Mucosa of descending colon (tissue), 3 donors: ENCODE data around the gene GABBR2. TPM values are rescaled to one million over a fixed set of nuclear protein-coding genes. Genes with fewer than 3 reads are reported as not detected.

Experiments used
- ATAC-seq: fragments of 200-7000 bp; cut with Tn5 transposase; one replicate; pipeline ENCODE4 v1.9.1; 2020; ENCODE audit warnings: mild to moderate bottlenecking, moderate library complexity
- DNase-seq, 3 donors: peaks; one replicate each; pipeline ENCODE4 v3.0.0-alpha.2; 2020
- H3K36me3 ChIP-seq: fragments of 200-600 bp; one replicate; pipeline ENCODE4 v1.8.0; 2021; ENCODE audit warnings: low read depth, mild to moderate bottlenecking
- H3K4me1 ChIP-seq: fragments of 200-600 bp; one replicate; pipeline ENCODE4 v1.8.0; 2021; ENCODE audit warnings: low read depth, mild to moderate bottlenecking
- H3K4me3 ChIP-seq: fragments of 200-600 bp; one replicate; pipeline ENCODE4 v1.8.0; 2021; ENCODE audit warnings: mild to moderate bottlenecking
- H3K9me3 ChIP-seq: fragments of 200-600 bp; one replicate; pipeline ENCODE4 v1.8.0; 2021; ENCODE audit warnings: mild to moderate bottlenecking
- CTCF ChIP-seq: fragments of 200-600 bp; IDR thresholded peaks from one replicate; pipeline ENCODE4 v1.8.0; 2022; ENCODE audit warnings: antibody characterized with exemption, mild to moderate bottlenecking
- intact Hi-C, 2 donors: fragments of 100-400 bp; cut with DNase I in 1 of 2; cut with micrococcal nuclease in 1 of 2; formaldehyde crosslinking; loops; one replicate each; pipeline versions ENCODE4 v1.11.0 to v1.11.1; 2022; cut with DNase I, micrococcal nuclease
- total RNA-seq, 3 donors: library from RNA; stranded (reverse); fragmentation: NEBNext Ultra II Directional in 2 of 3; extraction: Animal tissue kit (Norgen Biotek cat#: 25700) in 2 of 3; gene quantifications; one replicate each; pipeline versions ENCODE4 v1.2.1 to v1.2.4, GENCODE V29; 2021 to 2023
- donor health status: DM: no; HTN: no; CAD: no; lungs with moderate emphysema.
- donor health status: DM: no; HTN: no; CAD: no.
- donor health status: DM: no; HTN: yes; CAD: no.

The GABBR2 gene
- total RNA-seq, 3 donors from 2014 or later, result 0.35 TPM; not detected in 2

GRCh38 chr9:98614941-98615340 lies 93.8 kb downstream of the GABBR2 start:
- H3K4me3 ChIP-seq, result no peak overlapping the region
- ATAC-seq, result no peak
- TF ChIP-seq CTCF, result no peak
- no peaks in the 10 kb centered on the region for H3K9me3 ChIP-seq
- no peak for DNase-seq
- no peaks in the 10 kb centered on the region for H3K4me1 ChIP-seq
- H3K36me3 ChIP-seq, result no peaks in the 10 kb centered on the region
- intact Hi-C loops, result no loop called here

DNA sequence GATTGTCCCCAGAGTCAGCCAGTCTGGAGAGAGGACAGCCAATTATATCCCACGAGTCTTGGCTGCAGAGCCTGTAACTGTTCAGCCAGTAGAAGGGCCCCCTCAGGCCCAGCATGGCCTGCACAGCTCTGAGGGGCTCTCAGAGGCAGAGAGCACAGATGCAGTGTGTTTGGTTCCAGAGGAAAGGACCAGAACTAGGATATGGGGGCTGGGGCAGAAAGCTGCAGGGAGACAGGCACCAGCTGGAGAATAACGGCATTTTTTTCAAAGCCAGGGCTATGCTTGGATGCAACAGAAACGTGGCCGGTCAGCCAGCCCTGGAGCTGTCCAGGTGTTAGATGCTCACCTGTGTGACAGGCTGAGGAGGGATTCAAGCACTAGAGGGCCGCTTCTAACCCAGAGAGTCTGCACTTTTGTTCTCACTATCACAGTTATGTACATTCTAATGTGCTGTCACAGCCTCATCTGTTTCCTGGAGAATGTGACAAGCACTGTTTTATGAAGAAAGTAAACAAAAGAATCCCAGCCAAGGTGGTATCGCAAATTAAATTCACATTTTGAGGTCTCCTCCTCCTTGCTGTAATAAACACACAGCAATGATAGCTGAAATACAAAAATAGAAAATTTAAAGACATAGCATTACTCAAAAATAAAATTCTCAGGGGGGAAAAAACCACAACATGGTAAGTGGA lies 96.5 kb downstream of the GABBR2 start:
- intact Hi-C loops, result no loop called here
- no peaks in the 10 kb centered on the region for H3K36me3 ChIP-seq
- no peaks in the 10 kb centered on the region for H3K4me1 ChIP-seq
- H3K4me3 ChIP-seq, result no peak overlapping the region
- DNase-seq (no peak), ATAC-seq (no peak)
- H3K9me3 ChIP-seq, result no peaks in the 10 kb centered on the region
- no peak for TF ChIP-seq CTCF

DNA sequence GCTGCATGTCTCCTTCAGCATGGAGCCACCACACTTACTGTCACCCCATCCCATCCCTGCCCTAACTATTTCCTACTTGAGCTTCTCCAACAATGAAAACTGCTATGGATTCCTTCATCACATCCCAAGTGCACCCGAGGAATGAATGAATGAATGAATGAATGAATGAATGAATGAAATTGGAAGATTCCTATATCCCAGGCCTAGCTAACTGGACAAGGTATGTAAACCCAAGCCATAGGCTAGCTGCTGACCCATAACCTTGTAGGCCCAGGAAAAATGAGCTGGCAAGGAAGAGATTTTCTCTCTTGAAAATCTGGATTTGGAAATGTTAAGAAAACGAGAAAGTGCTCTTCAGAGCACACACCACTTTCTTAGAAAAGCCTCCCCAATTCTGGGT lies 97.4 kb downstream of the GABBR2 start:
- Histone ChIP-seq H3K4me1 (no peaks in the 10 kb centered on the region), H3K4me3 (no peak overlapping the region), H3K9me3 (no peaks in the 10 kb centered on the region), H3K36me3 (no peaks in the 10 kb centered on the region)
- no peak for DNase-seq
- TF ChIP-seq CTCF, result no peak
- ATAC-seq, result no peak
- intact Hi-C loops, result no loop called here

DNA sequence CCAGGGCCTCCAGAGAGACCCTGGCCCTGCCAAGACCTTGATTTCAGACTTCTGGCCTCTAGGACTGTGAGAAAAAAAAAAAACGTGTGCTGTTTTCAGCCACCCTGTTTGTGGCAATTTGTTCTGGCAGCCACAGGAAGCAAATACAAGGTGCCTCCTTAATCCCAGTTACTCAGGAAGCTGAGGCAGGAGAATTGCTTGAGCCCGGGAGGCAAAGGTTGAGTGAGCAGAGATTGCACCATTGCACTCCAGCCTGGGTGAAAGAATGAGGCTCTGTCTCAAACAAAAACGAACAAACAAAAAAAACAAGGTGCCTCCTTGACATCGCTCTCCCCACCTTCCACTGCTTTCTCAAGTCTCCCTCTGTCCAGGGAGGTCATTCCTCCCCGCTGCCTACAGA lies 98.0 kb downstream of the GABBR2 start:
- Histone ChIP-seq H3K4me3 (no peak overlapping the region), H3K9me3 (no peaks in the 10 kb centered on the region), H3K4me1 (no peaks in the 10 kb centered on the region), H3K36me3 (no peaks in the 10 kb centered on the region)
- no peak for DNase-seq
- ATAC-seq, result no peak
- intact Hi-C loops, result no loop called here
- no peak for TF ChIP-seq CTCF

- Histone ChIP-seq H3K4me3 (no peak overlapping the region), H3K36me3 (no peaks in the 10 kb centered on the region), H3K4me1 (no peaks in the 10 kb centered on the region), H3K9me3 (no peaks in the 10 kb centered on the region)
- ATAC-seq, result no peak
- intact Hi-C loops, result no loop called here
- DNase-seq, result no peak
- TF ChIP-seq CTCF, result no peak
These were observed 98.5 kb downstream of the GABBR2 start for GRCh38 chr9:98610211-98610610.

- no peaks in the 10 kb centered on the region for H3K4me1 ChIP-seq
- H3K9me3 ChIP-seq, result no peaks in the 10 kb centered on the region
- DNase-seq (no peak), ATAC-seq (no peak)
- TF ChIP-seq CTCF, result no peak
- intact Hi-C loops, result no loop called here
- no peaks in the 10 kb centered on the region for H3K36me3 ChIP-seq
- H3K4me3 ChIP-seq, result no peak overlapping the region
These were observed 99.1 kb downstream of the GABBR2 start for GRCh38 chr9:98609646-98610045.
